OCI-LY1 (cell line): ENCODE results near the gene ZNF200.

Source experiments
- EZH2 ChIP-seq: fragments of 200-600 bp; sonication (generic), shearing (Covaris generic); IDR thresholded peaks from 2 replicates; pipeline ENCODE4 v1.8.0; 2017; ENCODE audit warnings: borderline replicate concordance, mixed run types, mild to moderate bottlenecking, antibody characterized with exemption, low read length, moderate library complexity, mixed read lengths
- TF ChIP-seq, protein P1 (sequence below): fragments of 200-600 bp; sonication (generic), shearing (Covaris generic); IDR thresholded peaks from 2 replicates; pipeline ENCODE4 v1.5.1; 2017; ENCODE audit warnings: mild to moderate bottlenecking, antibody characterized with exemption, low read length, moderate library complexity, mixed read lengths

DNA sequence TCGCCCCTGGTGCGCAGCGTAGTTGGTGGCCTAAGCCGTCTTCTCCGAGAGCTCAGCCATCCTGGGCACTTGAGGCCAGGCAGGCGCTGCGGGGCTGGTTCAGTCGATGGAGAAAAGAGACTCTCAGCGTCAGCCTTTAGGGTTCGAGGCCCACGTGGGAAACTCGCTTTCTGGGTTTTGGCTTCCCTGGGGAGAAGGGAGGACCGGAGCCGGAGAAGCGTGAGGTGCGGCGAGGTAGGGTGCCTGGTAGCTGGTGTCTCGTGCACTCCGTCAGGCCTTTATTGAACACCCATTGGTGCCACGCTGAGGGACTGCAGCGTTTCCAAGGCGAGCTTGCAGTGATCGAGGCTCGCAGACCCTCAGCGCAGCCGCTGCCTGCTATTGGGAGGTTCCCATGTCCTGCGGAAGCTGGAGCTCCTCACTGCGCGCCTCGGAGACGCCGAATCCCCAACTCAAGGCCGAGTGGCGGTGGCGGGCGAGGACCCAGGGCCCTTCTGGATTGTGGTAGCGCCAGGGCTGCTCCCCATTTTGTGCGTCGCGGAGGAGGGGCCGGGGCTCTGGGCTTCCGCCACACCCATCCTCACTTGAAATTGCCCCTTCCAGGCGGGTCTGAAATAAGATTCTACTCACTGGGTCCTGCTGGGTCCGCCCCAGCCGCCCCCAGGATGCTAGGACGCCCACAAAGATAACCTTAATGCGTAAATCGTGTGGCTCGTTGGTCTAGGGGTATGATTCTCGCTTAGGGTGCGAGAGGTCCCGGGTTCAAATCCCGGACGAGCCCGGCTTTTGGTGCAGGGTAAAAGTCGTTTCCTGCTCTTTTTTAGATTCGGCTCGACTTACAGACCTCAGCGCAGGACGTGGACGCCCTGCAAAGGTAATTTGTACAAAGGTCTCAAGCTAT lies 45.8 kb downstream of the ZNF200 start:
- TF ChIP-seq, protein P1, sequence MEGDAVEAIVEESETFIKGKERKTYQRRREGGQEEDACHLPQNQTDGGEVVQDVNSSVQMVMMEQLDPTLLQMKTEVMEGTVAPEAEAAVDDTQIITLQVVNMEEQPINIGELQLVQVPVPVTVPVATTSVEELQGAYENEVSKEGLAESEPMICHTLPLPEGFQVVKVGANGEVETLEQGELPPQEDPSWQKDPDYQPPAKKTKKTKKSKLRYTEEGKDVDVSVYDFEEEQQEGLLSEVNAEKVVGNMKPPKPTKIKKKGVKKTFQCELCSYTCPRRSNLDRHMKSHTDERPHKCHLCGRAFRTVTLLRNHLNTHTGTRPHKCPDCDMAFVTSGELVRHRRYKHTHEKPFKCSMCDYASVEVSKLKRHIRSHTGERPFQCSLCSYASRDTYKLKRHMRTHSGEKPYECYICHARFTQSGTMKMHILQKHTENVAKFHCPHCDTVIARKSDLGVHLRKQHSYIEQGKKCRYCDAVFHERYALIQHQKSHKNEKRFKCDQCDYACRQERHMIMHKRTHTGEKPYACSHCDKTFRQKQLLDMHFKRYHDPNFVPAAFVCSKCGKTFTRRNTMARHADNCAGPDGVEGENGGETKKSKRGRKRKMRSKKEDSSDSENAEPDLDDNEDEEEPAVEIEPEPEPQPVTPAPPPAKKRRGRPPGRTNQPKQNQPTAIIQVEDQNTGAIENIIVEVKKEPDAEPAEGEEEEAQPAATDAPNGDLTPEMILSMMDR = no peak
- no peak for TF ChIP-seq EZH2
